Mesenchymal stem cell (in vitro differentiated cells and primary cell): ENCODE measurements around the gene METTL6.
"Not testable (repeated sequence)": the region's sequence is repeated elsewhere in the genome, so short reads cannot be mapped to it uniquely, and the experiment has no call there.

Experiments
- DNase-seq: peaks from one replicate; pipeline ENCODE4 v3.0.0-alpha.2; 2013
- H2AFZ ChIP-seq: one replicate; pipeline ENCODE4 v1.6.1; 2013; ENCODE audit warnings: low read depth, mild to moderate bottlenecking, control low read depth, inconsistent platforms, low read length, moderate library complexity
- H2AK5ac ChIP-seq: 2 replicates; pipeline ENCODE4 v1.6.1; 2013; ENCODE audit warnings: low read length, moderate library complexity, mild to moderate bottlenecking, inconsistent platforms; ENCODE audit not compliant: severe bottlenecking
- H2BK120ac ChIP-seq: one replicate; pipeline ENCODE4 v1.6.1; 2013; ENCODE audit warnings: low read depth, mild to moderate bottlenecking, inconsistent platforms, low read length, moderate library complexity
- H2BK12ac ChIP-seq, 2 experiments: one replicate each; pipeline ENCODE4 v1.6.1; 2013; ENCODE audit warnings: inconsistent platforms in 2 of 2, low read length in 2 of 2, mild to moderate bottlenecking in 2 of 2, moderate library complexity in 2 of 2, control low read depth in 1 of 2
- H2BK15ac ChIP-seq: one replicate; pipeline ENCODE4 v1.6.1; 2013; ENCODE audit warnings: mild to moderate bottlenecking, low read depth, inconsistent platforms; ENCODE audit not compliant: poor library complexity, severe bottlenecking
- H2BK5ac ChIP-seq: 2 replicates; pipeline ENCODE4 v1.6.1; 2013; ENCODE audit warnings: low read depth, mild to moderate bottlenecking, low read length, control low read depth, inconsistent platforms; ENCODE audit not compliant: poor library complexity, severe bottlenecking
- H3K14ac ChIP-seq, 2 experiments: one replicate each; pipeline ENCODE4 v1.6.1; 2013; ENCODE audit warnings: inconsistent platforms in 2 of 2, low read length in 2 of 2, control low read depth in 1 of 2, mild to moderate bottlenecking in 1 of 2, moderate library complexity in 1 of 2
- H3K18ac ChIP-seq, 2 experiments: one replicate each; pipeline ENCODE4 v1.6.1; 2013; ENCODE audit warnings: inconsistent platforms in 2 of 2, low read length in 2 of 2, control low read depth in 1 of 2, low read depth in 1 of 2, mild to moderate bottlenecking in 1 of 2
- H3K23ac ChIP-seq, 2 experiments: one replicate each; pipeline ENCODE4 v1.6.1; 2013; ENCODE audit warnings: inconsistent platforms in 2 of 2, low read length in 2 of 2, mild to moderate bottlenecking in 2 of 2, moderate library complexity in 2 of 2, control low read depth in 1 of 2
- H3K27ac ChIP-seq: 2 replicates; pipeline ENCODE4 v1.5.1; 2013; ENCODE audit warnings: mild to moderate bottlenecking, moderate library complexity, low read length, control low read depth, inconsistent platforms; ENCODE audit not compliant: poor library complexity, severe bottlenecking
- H3K27me3 ChIP-seq, 2 experiments: 2 replicates each; pipeline versions ENCODE4 v1.6.1 to v1.7.0; 2013; ENCODE audit warnings: low read length in 2 of 2, mild to moderate bottlenecking in 2 of 2, moderate library complexity in 2 of 2, control low read depth in 1 of 2, inconsistent platforms in 1 of 2; ENCODE audit not compliant: control insufficient read depth in 1 of 2, insufficient read depth in 1 of 2
- H3K36me3 ChIP-seq, 2 experiments: 2 replicates each; pipeline versions ENCODE4 v1.6.1 to v1.7.0; 2013; ENCODE audit warnings: low read length in 2 of 2, control low read depth in 1 of 2, inconsistent platforms in 1 of 2, low read depth in 1 of 2, mild to moderate bottlenecking in 1 of 2; ENCODE audit not compliant: insufficient read depth in 2 of 2, control insufficient read depth in 1 of 2
- H3K4ac ChIP-seq, 2 experiments: one replicate each; pipeline ENCODE4 v1.6.1; 2013; ENCODE audit warnings: inconsistent platforms in 2 of 2, low read length in 2 of 2, mild to moderate bottlenecking in 2 of 2, moderate library complexity in 2 of 2, control low read depth in 1 of 2, low read depth in 1 of 2
- H3K4me1 ChIP-seq: 2 replicates; pipeline ENCODE4 v1.6.1; 2013; ENCODE audit warnings: low read depth, low read length, control low read depth; ENCODE audit not compliant: control insufficient read depth, insufficient read depth
- H3K4me2 ChIP-seq: 2 replicates; pipeline ENCODE4 v1.6.1; 2013; ENCODE audit warnings: low read length, mild to moderate bottlenecking, inconsistent platforms; ENCODE audit not compliant: poor library complexity, severe bottlenecking
- H3K4me3 ChIP-seq, 2 experiments: 2 replicates each; pipeline versions ENCODE4 v1.5.1 to v1.7.0; 2013; ENCODE audit warnings: low read length in 2 of 2, mild to moderate bottlenecking in 2 of 2, control low read depth in 1 of 2, low read depth in 1 of 2; ENCODE audit not compliant: insufficient read depth in 1 of 2
- H3K79me1 ChIP-seq: replicated peaks from 2 replicates; pipeline ENCODE4 v1.6.1; 2013; ENCODE audit warnings: mild to moderate bottlenecking, control low read depth, low read length, inconsistent platforms; ENCODE audit not compliant: poor library complexity, severe bottlenecking
- H3K9ac ChIP-seq: 2 replicates; pipeline ENCODE4 v1.7.0; 2013; ENCODE audit warnings: mild to moderate bottlenecking, low read length, moderate library complexity
- H3K9me3 ChIP-seq: 2 replicates; pipeline ENCODE4 v1.7.0; 2013; ENCODE audit warnings: mild to moderate bottlenecking, low read length; ENCODE audit not compliant: control insufficient read depth
- H4K8ac ChIP-seq: one replicate; pipeline ENCODE4 v1.6.1; 2013; ENCODE audit warnings: inconsistent platforms, mild to moderate bottlenecking, low read length, moderate library complexity
- H4K91ac ChIP-seq: one replicate; pipeline ENCODE4 v1.6.1; 2013; ENCODE audit warnings: mild to moderate bottlenecking, low read length, inconsistent platforms
- WGBS: methylation state at CpG from one replicate; pipeline ENCODE4 v1.1.7; 2013; ENCODE audit warnings: mixed read lengths; 5-methylcytosine and 5-hydroxymethylcytosine counted together

The METTL6 gene

GRCh38 chr3:15390460-15390859 lies 36.9 kb downstream of the METTL6 start:
- no peaks in the 10 kb centered on the region for H3K4me1 ChIP-seq
- H3K27ac ChIP-seq = no peak overlapping the region
- no peak for DNase-seq
- no peak overlapping the region for H4K91ac ChIP-seq
- H2BK120ac ChIP-seq = no peak overlapping the region
- no peak overlapping the region for H3K14ac ChIP-seq
- H2AFZ ChIP-seq = no peak overlapping the region
- no peak overlapping the region for H3K18ac ChIP-seq
- no peak overlapping the region for H3K4ac ChIP-seq
- no peak overlapping the region for H2BK15ac ChIP-seq
- H3K9me3 ChIP-seq = no peaks in the 10 kb centered on the region
- no peaks in the 10 kb centered on the region for H3K36me3 ChIP-seq
- H3K4me3 ChIP-seq = peak overlapping the region in 1 of 2 experiments; percentile 23
- H2AK5ac ChIP-seq = no peak overlapping the region
- H3K4me2 ChIP-seq = no peak overlapping the region
- H3K79me1 ChIP-seq = no peaks in the 10 kb centered on the region
- peak overlapping the region; percentile 72 for H3K9ac ChIP-seq
- H2BK5ac ChIP-seq = no peak overlapping the region
- no peak overlapping the region for H4K8ac ChIP-seq
- WGBS = 63% methylated on average over 6 of the region's 6 CpGs
- no peak overlapping the region for H2BK12ac ChIP-seq
- H3K27me3 ChIP-seq = no peaks in the 10 kb centered on the region
- no peak overlapping the region for H3K23ac ChIP-seq

DNA sequence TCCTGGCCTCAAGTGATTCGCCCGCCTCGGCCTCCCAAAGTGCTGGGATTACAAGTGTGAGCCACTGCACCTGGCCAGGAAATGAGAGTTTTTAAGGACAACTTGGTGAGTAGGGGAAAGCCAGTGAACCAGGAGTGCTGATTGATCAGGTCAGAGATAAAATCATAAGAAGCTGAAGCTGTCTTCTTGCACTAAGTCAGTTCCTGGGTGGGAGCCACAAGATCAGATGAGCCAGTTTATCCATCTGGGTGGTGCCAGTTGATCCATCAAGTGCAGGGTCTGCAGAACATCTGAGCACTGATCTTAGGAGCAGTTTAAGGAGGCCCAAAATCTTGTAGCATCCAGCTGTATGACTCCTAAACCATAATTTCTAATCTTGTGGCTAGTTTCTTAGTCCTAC lies 39.0 kb downstream of the METTL6 start:
- H3K18ac ChIP-seq, H3K27me3 ChIP-seq, H3K4me2 ChIP-seq, H2BK120ac ChIP-seq, H2AFZ ChIP-seq, H2AK5ac ChIP-seq, DNase-seq, H2BK12ac ChIP-seq, H4K91ac ChIP-seq, H3K4ac ChIP-seq, H3K79me1 ChIP-seq, H2BK15ac ChIP-seq, H3K27ac ChIP-seq, H3K9me3 ChIP-seq, H3K23ac ChIP-seq, H4K8ac ChIP-seq, H3K14ac ChIP-seq, H3K4me3 ChIP-seq, H3K9ac ChIP-seq, H3K36me3 ChIP-seq, H2BK5ac ChIP-seq, H3K4me1 ChIP-seq: not testable (repeated sequence)
- WGBS = 96% methylated on average over 3 of the region's 3 CpGs

DNA sequence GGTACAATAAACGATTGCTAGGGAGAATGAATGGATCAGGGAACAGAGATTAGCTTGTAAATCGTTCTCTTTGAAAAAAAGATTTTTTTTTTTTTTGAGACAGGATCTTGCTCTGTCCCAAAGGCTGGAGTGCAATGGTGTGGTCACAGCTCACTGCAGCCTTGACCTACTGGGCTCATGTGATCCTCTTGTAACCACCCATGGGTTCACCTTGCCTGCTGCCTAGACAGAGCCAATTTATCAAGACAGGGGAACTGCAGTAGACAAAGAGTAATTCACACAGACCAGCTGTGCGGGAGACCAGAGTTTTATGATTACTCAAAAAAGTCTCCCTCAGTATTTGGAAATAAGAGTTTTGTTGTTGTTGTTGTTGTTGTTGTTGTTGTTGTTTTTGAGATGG lies 39.6 kb downstream of the METTL6 start:
- H2AK5ac ChIP-seq = no peak overlapping the region
- no peak overlapping the region for H3K18ac ChIP-seq
- H3K27me3 ChIP-seq = no peaks in the 10 kb centered on the region
- no peaks in the 10 kb centered on the region for H3K36me3 ChIP-seq
- 90% methylated on average over 3 of the region's 3 CpGs for WGBS
- no peak overlapping the region for H4K91ac ChIP-seq
- no peak overlapping the region for H3K4me3 ChIP-seq
- no peaks in the 10 kb centered on the region for H3K79me1 ChIP-seq
- no peak overlapping the region for H3K14ac ChIP-seq
- H2BK12ac ChIP-seq = no peak overlapping the region
- H3K4me1 ChIP-seq = no peaks in the 10 kb centered on the region
- H2BK120ac ChIP-seq = no peak overlapping the region
- H4K8ac ChIP-seq = no peak overlapping the region
- no peak overlapping the region for H3K23ac ChIP-seq
- no peaks in the 10 kb centered on the region for H3K9me3 ChIP-seq
- H3K4ac ChIP-seq = no peak overlapping the region
- H2BK15ac ChIP-seq = no peak overlapping the region
- H2BK5ac ChIP-seq = no peak overlapping the region
- no peak for DNase-seq
- H2AFZ ChIP-seq = no peak overlapping the region
- H3K27ac ChIP-seq = no peak overlapping the region
- H3K4me2 ChIP-seq = no peak overlapping the region
- H3K9ac ChIP-seq = peak overlapping the region; percentile 49

GRCh38 chr3:15387171-15387581 lies 40.2 kb downstream of the METTL6 start:
- peak overlapping the region; percentile 49 for H3K9ac ChIP-seq
- no peak overlapping the region for H2BK15ac ChIP-seq
- H4K91ac ChIP-seq = no peak overlapping the region
- H3K4me1 ChIP-seq = no peaks in the 10 kb centered on the region
- H3K79me1 ChIP-seq = no peaks in the 10 kb centered on the region
- H3K27me3 ChIP-seq = no peaks in the 10 kb centered on the region
- H4K8ac ChIP-seq = no peak overlapping the region
- no peak overlapping the region for H3K4me3 ChIP-seq
- no peak overlapping the region for H2AK5ac ChIP-seq
- DNase-seq = no peak
- H3K36me3 ChIP-seq = no peaks in the 10 kb centered on the region
- H3K4me2 ChIP-seq = no peak overlapping the region
- no peak overlapping the region for H3K4ac ChIP-seq
- 25% methylated on average over 1 of the region's 1 CpG for WGBS
- no peak overlapping the region for H2BK5ac ChIP-seq
- H2BK12ac ChIP-seq = no peak overlapping the region
- no peak overlapping the region for H2AFZ ChIP-seq
- H3K14ac ChIP-seq = no peak overlapping the region
- H3K27ac ChIP-seq = no peak overlapping the region
- no peak overlapping the region for H2BK120ac ChIP-seq
- H3K23ac ChIP-seq = no peak overlapping the region
- H3K18ac ChIP-seq = no peak overlapping the region
- no peaks in the 10 kb centered on the region for H3K9me3 ChIP-seq
